Ureter (tissue), 1 donor: ENCODE data around the gene CNOT6. TPM values are rescaled to one million over a fixed set of nuclear protein-coding genes. Genes with fewer than 3 reads are reported as not detected.

Experiments used
- DNase-seq: peaks from one replicate; pipeline ENCODE4 v3.0.0-alpha.2; 2020; ENCODE audit warnings: low spot score
- total RNA-seq: library from RNA; stranded (reverse); gene quantifications from one replicate; pipeline ENCODE4 v1.2.4, GENCODE V29; 2023
- donor health status: DM: yes; HTN: yes; CAD: no.

The CNOT6 gene
- total RNA-seq, 1 donor from 2014 or later: 29.6 TPM

DNA sequence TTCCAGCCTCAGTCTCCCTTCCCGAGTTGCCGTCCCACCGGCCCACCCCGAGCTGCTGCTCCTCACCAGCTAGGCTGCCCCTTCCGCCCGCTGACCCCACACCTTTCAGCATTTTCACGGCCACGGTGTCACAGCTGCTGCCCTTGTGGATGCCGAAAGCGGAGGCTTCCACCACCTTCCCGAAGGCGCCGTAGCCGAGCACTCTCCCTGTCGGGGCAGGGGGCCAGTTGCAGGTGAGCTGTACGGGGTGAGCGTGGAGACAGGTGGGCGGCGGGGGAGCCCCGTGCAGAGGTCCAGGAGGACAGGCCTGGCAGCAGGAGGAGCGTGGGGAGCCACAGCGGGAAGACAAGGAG lies 125.4 kb downstream of the CNOT6 start:
- no peak for DNase-seq

DNA sequence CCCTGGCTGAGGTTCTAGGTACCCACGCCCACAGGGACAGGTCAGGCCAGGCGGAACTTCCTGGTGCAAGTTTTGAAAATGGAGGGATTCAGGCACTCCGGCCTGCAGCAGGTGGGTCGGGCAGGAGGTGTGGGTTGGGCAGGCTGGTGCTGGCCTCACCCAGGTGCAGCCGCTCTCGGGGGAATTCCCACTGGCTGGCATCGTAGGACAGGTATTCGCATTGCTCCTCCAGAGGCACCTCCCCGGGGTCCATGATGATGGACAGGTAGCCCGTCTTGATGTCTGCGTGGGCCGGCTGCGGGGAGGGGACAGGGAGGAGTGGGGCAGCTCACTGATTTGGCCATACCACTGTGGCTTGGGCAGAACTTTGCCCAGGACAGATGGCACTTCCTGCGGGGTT lies 125.8 kb downstream of the CNOT6 start:
- DNase-seq: no peak

DNA sequence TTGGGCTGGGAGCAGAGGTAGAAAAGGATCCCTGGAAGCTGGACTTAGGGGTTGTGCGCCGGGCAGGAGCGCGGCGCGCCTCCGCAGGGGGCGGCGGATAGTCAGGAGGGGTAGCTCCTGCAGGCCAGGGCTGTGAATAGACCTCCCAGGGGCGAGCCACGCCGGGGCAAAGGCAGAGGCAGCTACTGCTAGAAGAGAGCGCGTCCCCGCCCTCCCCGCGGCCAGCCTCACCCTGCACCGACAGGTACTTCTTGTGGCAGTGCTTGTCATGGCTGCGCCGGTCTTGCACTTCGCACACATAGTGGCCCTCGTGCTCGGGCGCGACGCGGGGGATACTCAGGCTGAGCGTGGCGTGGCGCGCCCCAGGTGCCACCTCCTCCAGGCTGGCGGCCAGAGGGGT lies 127.1 kb downstream of the CNOT6 start:
- no peak for DNase-seq

DNA sequence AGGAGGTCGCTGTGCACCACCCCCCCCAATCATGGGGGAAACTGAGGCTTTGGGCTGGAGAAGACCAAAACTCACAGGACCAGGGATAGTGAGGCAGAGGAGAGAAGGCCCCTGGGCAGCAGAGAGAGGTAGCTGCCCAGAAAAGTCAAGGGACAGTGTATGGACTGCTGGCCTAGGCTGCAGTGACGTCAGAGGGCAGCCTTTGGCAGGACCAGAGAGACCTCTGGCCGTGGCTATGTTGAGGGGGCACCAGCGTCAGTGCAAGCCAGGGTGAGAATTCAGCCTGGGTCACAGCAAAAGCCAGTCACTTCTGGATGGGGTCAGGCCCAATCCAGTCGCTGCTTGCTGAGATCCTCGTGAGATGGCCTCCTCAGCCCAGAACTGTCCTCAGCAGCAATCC lies 128.7 kb downstream of the CNOT6 start:
- no peak for DNase-seq

DNA sequence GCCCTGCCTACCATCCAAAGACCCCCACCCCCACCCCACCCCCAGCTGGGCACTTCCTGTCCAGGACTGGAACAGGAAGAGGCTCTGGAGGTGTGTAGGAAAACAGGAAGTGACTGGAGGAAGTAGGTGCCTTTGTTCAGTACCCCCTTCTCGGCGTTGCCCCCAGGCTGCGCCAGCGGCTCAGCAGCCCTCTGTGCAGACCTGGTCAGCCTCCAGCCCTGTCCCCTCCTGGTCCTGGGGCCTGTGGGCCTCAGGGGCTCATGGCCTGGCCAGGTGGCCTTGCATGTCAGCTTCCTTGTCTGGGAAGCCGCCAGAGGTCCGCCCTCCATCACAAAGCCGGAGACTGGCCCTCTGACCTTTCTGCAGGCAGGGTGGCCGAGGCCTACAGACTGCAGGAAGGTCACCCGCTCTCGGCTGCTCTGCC lies 129.2 kb downstream of the CNOT6 start:
- no peak for DNase-seq

DNA sequence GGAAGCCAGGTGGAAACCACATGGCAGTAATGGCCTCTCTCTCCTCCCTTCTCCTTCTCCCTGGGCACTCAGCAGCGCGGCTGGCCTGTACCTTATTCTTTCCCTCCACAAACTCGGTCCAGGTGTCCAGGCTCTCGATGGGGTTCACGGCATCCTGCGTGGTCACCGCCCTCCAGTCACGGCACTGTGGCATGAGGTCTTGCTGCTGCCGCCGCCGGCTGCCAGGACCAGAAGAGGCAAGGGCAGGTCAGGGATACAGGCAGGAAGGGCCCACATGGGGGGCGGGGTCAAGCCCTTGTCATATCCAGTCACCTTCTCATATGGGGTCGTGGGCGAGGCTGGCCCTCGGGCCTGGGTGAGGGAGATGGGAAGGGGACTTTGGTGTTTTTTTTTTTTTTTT lies 129.7 kb downstream of the CNOT6 start:
- no peak for DNase-seq

DNA sequence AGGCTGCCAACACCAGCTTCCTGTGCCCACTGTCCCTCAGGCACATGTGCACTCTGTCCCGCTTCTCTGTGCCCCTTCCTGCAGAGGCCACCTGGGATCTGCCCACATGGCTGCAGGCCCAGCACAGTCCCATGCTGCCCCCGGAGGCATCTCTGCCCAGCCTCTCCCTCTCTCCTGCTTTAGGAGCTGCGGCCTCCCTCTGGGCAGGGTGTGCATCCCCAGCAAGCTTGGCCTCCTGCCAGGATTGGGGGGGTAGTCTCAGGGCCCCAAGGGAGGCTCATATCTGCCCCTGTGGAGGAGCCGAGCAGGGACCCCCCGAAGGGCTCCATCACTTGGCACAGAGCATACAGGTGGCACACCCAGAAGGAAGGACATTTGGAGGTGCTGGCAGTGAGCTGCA lies 130.4 kb downstream of the CNOT6 start:
- no peak for DNase-seq

DNA sequence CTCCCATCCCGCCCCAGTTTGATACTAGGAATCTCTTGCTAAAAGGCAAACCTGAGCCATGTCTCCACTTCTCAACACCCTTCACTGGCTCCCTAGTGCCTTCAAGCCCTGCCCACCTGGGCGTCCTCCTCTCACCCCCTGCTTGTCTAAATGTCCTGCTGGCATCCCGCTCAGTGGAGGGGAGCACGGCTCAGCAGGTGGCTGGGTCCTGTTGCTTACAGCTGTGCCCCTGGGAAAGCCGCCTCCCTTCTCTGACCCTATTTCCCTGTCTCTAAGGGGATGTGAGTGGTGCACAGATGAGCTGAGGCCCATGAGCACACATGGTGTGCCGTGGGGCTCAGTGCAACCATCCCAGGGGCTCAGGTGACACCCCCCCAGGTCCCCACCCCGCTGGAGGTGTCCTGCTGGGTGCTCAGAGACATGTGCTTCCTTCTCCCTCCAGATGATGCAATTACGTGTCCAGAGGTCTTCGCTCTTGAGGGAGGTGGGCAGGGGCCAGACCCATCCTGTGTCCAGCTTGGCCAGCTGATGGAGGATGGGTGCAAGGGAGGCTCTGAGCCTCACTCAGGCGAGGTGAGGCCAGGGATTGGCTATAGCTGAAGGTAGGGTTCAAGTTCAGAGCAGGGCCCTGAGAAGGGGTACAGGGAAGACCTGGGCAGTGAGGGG lies 131.1 kb downstream of the CNOT6 start:
- no peak for DNase-seq

DNA sequence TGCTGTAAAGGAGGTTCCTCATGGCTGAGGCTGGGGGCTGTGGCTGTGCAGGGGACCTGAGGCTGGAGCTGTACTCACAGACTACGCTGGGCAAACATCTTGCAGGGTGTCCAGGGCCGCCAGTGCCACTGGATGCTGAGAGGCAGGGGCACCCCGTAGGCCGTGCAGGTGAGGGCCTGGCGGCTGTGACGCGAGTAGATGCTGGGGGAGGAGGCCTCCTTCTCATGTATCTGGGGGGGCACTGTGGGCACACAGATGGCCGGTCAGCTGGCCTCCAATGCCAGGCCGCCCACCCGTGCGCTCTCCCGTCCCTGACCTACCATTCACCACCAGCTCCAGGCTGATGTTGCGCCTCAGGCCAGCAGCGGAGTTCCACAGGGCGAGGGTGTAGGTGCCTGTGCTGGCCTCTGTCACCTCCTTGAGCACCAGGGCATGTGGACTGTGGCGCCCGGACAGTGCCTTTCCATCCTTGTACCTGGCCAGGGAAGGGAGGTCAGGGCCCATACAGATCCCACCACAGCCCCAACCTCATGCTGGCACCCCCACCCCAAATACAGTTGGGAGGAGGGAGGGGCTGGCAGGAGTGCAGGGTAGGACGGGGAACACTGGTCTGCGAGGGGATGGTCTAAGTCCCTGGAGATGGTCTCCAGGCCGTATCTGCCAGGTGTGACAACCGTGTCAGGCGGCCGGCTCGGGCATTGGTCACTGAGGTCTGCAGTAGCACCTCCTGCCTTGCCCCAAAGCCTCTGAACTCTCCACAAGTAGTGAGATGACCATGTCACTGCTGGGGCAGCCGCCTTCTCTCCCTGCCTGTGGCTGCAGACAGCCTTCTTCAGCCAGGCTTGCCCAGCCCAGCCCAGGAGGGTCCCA lies 131.8 kb downstream of the CNOT6 start:
- DNase-seq: no peak

DNA sequence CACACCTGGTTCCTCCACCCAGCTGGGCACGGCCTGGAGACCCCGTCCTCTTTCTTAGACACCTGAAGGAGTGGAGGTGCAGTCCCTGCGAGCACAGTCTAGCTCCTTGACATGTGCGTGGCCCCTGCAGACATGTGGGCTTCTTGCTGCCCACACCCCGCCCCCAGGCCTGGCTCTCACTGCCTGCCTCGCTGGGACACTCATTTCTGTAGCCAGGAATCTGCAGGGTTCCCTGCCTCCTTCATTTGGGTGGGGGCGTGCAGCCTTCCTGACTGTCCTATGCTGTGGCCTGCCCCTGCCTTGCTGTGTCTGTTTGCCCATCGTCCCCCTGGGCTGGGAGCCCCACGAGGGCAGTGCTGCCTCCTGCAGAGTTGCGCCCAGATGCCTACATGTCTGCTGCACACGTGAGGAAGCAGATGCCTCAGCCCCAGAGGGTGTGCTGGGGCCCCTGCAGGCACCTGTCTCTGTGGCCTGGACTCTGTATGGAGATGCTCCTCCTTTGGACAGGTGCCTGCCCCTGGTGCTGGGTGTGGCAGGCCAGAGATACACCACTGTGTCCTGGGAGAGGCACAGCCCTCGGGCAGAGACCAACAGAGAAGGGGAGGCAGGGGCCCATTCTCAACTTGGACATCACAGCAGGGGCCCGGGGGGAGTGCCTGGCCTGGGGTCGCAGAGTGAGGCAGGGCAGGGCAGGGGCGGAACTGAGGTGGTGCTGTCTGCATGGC lies 132.6 kb downstream of the CNOT6 start:
- DNase-seq: no peak

DNA sequence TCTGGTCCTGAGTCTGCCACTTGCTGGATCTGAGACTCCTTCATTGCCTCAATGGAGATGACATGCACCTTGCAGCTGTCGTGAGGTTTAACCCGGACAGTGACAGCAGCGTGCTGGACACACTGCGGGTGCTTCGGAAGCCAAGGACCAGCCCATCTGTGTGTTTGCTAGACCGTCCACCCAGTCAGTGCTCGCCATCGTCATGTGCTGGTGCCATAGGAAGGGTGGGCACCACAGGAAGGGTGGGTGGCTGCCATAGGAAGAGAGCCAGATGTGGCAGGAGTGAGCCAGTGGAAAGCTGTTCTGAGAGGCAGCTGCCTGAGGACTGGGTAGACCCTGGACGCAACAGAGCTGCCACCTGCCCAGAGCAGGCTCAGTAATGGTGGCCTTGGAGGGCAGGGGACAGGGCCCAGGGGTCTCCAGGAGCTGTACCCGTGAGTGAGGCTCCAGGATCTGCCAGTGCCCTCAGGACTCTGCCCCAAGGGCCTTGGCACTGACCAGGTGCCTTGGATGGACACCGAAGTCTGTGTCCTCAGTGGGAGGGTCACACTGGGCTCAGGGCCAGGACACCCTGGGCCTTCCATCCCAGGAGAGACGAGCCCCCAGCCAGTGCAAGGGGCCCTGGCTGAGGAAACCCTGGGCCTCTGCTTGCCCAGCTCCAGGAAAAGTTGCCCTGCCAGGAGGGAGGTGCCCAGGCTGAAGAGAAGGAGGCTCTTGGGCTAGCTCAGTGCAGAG lies 133.4 kb downstream of the CNOT6 start:
- no peak for DNase-seq

Other genes starting within 250 kb of the CNOT6 start
- gene MAPK9, start 202.3 kb upstream of the CNOT6 start, total RNA-seq: 40.5 TPM
- 20.0 TPM for gene GFPT2, start 141.0 kb upstream of the CNOT6 start, total RNA-seq
- 1.4 TPM for gene SCGB3A1, start 97.1 kb downstream of the CNOT6 start, total RNA-seq
- gene FLT4, start 155.2 kb downstream of the CNOT6 start, total RNA-seq: 12.1 TPM
- not detected for gene OR2Y1, start 245.7 kb downstream of the CNOT6 start, total RNA-seq